HepG2 (cell line): ENCODE results near the gene UBE2Q2. TPM values are rescaled to one million over a fixed set of nuclear protein-coding genes. Genes with fewer than 3 reads are reported as not detected.

Source experiments
- ATAC-seq: fragments of 200-7000 bp; cut with Tn5 transposase; 3 replicates; pipeline ENCODE4 v1.9.1; 2020; ENCODE audit warnings: mild to moderate bottlenecking, moderate library complexity
- BruUV-seq: library from RNA; stranded (reverse); fragments of 400-500 nt; replicated peaks from 2 replicates; lab custom pipeline; 2021; lab: Mats Ljungman, UMichigan
- CTCF ChIA-PET: fragments of 300-600 bp; formaldehyde crosslinking; extraction: SDS; loops from one replicate; lab custom pipeline; 2021; ENCODE audit warnings: low total read pairs, inconsistent platforms, low intra/inter-chr PET ratio; lab: Yijun Ruan, JAX
- POLR2A ChIA-PET: fragments of 350-600 bp; sonication (Branson Sonifier 250); formaldehyde crosslinking; loops from one replicate; lab custom pipeline; 2020; ENCODE audit warnings: antibody characterized with exemption, inconsistent platforms; lab: Yijun Ruan, JAX
- DNase-seq: peaks from one replicate; pipeline ENCODE4 v3.0.0-alpha.2; 2015; ENCODE audit warnings: low spot score
- FAIRE-seq: peaks from 3 replicates; lab custom pipeline; 2011; peaks lifted over from hg19 to GRCh38; lab: Jason Lieb, UNC
- H2AFZ ChIP-seq: one replicate; pipeline ENCODE4 v1.6.1; 2011; ENCODE audit warnings: low read length, inconsistent platforms
- H3K27ac ChIP-seq: fragments of 300-600 bp; 3 replicates; pipeline ENCODE4 v1.8.0; 2011; ENCODE audit warnings: mixed run types, mild to moderate bottlenecking, mixed read lengths, low read length, inconsistent platforms; ENCODE audit not compliant: insufficient read depth; ENCODE audit errors: extremely low read length
- H3K27me3 ChIP-seq, 2 experiments: fragments of 200-600 bp in 1 of 2; 2 replicates in 1 of 2; 3 replicates in 1 of 2; pipeline versions ENCODE4 v1.6.0 to v1.8.0; 2011; ENCODE audit warnings: low read length in 2 of 2, mild to moderate bottlenecking in 2 of 2, moderate library complexity in 2 of 2, inconsistent platforms in 1 of 2; ENCODE audit not compliant: insufficient read depth in 2 of 2, control insufficient read depth in 1 of 2
- H3K36me3 ChIP-seq, 2 experiments: fragments of 200-600 bp in 1 of 2; replicated peaks in 1 of 2; 2 replicates in 1 of 2; 3 replicates in 1 of 2; pipeline versions ENCODE4 v1.5.1 to v1.8.0; 2011; ENCODE audit warnings: low read length in 2 of 2, inconsistent platforms in 1 of 2; ENCODE audit not compliant: insufficient read depth in 2 of 2, control insufficient read depth in 1 of 2
- H3K4me1 ChIP-seq: 2 replicates; pipeline ENCODE4 v1.5.1; 2012; ENCODE audit warnings: low read length, inconsistent platforms; ENCODE audit not compliant: insufficient read depth
- H3K4me2 ChIP-seq: 2 replicates; pipeline ENCODE4 v1.6.0; 2011; ENCODE audit warnings: low read depth, low read length, inconsistent platforms
- H3K4me3 ChIP-seq, 3 experiments: fragments of 200-600 bp in 1 of 3; sonication (generic), shearing (Covaris generic) in 1 of 3; replicated peaks in 1 of 3; 2 replicates each; pipeline ENCODE4 v1.5.1; 2011 to 2016; ENCODE audit warnings: low read length in 3 of 3, inconsistent platforms in 2 of 3, low read depth in 2 of 3, mild to moderate bottlenecking in 2 of 3, control low read depth in 1 of 3, mixed read lengths in 1 of 3; ENCODE audit not compliant: insufficient read depth in 1 of 3
- H3K79me2 ChIP-seq: one replicate; pipeline ENCODE4 v1.6.1; 2011; ENCODE audit warnings: low read length, inconsistent platforms; ENCODE audit not compliant: insufficient read depth
- H3K9ac ChIP-seq: 2 replicates; pipeline ENCODE4 v1.6.0; 2011; ENCODE audit warnings: mild to moderate bottlenecking, low read depth, low read length, inconsistent platforms; ENCODE audit not compliant: insufficient read depth
- H3K9me3 ChIP-seq: 2 replicates; pipeline ENCODE4 v1.5.1; 2012; ENCODE audit warnings: mild to moderate bottlenecking, low read length
- H4K20me1 ChIP-seq: 2 replicates; pipeline ENCODE4 v1.6.0; 2011; ENCODE audit warnings: inconsistent platforms, mild to moderate bottlenecking, low read length, moderate library complexity; ENCODE audit not compliant: insufficient read depth
- AHR ChIP-seq: IDR thresholded peaks from 2 replicates; pipeline ENCODE4 v1.6.1; 2018; ENCODE audit warnings: missing genetic modification reagents, missing compliant biosample characterization
- ARID2 ChIP-seq: sonication (generic); formaldehyde crosslinking; IDR thresholded peaks from 2 replicates; pipeline ENCODE4 v1.8.1; 2022; ENCODE audit warnings: mild to moderate bottlenecking, missing genetic modification reagents, borderline replicate concordance
- HNRNPLL ChIP-seq: fragments of 200-400 bp; formaldehyde crosslinking; IDR thresholded peaks from 2 replicates; pipeline ENCODE4 v1.6.1; 2017; ENCODE audit warnings: mild to moderate bottlenecking, low read depth, low read length; ENCODE audit not compliant: poor library complexity, severe bottlenecking
- HOXA3 ChIP-seq: sonication (generic); formaldehyde crosslinking; IDR thresholded peaks from 2 replicates; pipeline ENCODE4 v1.5.0; 2020; ENCODE audit warnings: missing genetic modification reagents
- HOXA9 ChIP-seq: sonication (generic); formaldehyde crosslinking; IDR thresholded peaks from 2 replicates; pipeline ENCODE4 v1.8.1; 2022; ENCODE audit warnings: missing genetic modification reagents, mild to moderate bottlenecking, moderate library complexity, borderline replicate concordance
- JUNB ChIP-seq: sonication (generic); formaldehyde crosslinking; IDR thresholded peaks from 2 replicates; pipeline ENCODE4 v1.8.0; 2022; ENCODE audit warnings: missing genetic modification reagents, mild to moderate bottlenecking, borderline replicate concordance
- NAIF1 ChIP-seq: sonication (generic); formaldehyde crosslinking; IDR thresholded peaks from 2 replicates; pipeline ENCODE4 v1.5.0; 2020; ENCODE audit warnings: mild to moderate bottlenecking, missing genetic modification reagents, borderline replicate concordance
- ONECUT2 ChIP-seq: sonication (generic); formaldehyde crosslinking; IDR thresholded peaks from 2 replicates; pipeline ENCODE4 v1.4.0; 2020; ENCODE audit warnings: missing genetic modification reagents
- POLR2AphosphoS5 ChIP-seq: IDR thresholded peaks from 2 replicates; pipeline ENCODE4 v1.6.1; 2012; ENCODE audit warnings: low read depth, low read length
- ZNF160 ChIP-seq: sonication (generic); formaldehyde crosslinking; IDR thresholded peaks from 2 replicates; pipeline ENCODE4 v1.8.0; 2022; ENCODE audit warnings: mild to moderate bottlenecking, inconsistent platforms, missing genetic modification reagents
- ZNF547 ChIP-seq: sonication (generic); formaldehyde crosslinking; IDR thresholded peaks from 2 replicates; pipeline ENCODE4 v1.5.1; 2020; ENCODE audit warnings: mild to moderate bottlenecking, missing genetic modification reagents
- ZNF761 ChIP-seq: sonication (generic); formaldehyde crosslinking; conservative IDR thresholded peaks from 2 replicates; pipeline ENCODE4 v1.4.0; 2020; ENCODE audit warnings: mild to moderate bottlenecking, missing genetic modification reagents
- ZNF83 ChIP-seq: sonication (generic); formaldehyde crosslinking; IDR thresholded peaks from 2 replicates; pipeline ENCODE4 v1.4.0; 2020; ENCODE audit warnings: missing genetic modification reagents, mild to moderate bottlenecking, borderline replicate concordance
- WGBS: methylation state at CpG from one replicate; pipeline ENCODE4 v1.1.6; 2017; ENCODE audit warnings: low lambda C conversion rate; 5-methylcytosine and 5-hydroxymethylcytosine counted together
- in situ Hi-C: cut with HindIII; loops from 2 replicates; pipeline ENCODE4 v1.10.0; 2017; ENCODE audit warnings: low pct_unique_long_range_greater_than_20kb; ENCODE audit not compliant: extremely low pct_ligation_motif_present
- intact Hi-C: fragments of 100-400 bp; cut with micrococcal nuclease; formaldehyde crosslinking; loops from one replicate; pipeline ENCODE4 v1.10.0; 2022; ENCODE audit not compliant: unreplicated experiment
- polyA plus RNA-seq, 8 experiments: library from polyadenylated mRNA; depleted of rRNA in 3 of 8; stranded (reverse) in 7 of 8; unstranded in 1 of 8; fragments of >200 nt; fragmentation: Illumina TruSeq in 4 of 8; extraction: Trizol in 4 of 8; gene quantifications; 2 replicates each; pipeline versions ENCODE4 v1.2.1 to v1.2.3, GENCODE V29; 2011 to 2016; ENCODE audit warnings: low read depth in 4 of 8, missing spikeins in 1 of 8, mixed read lengths in 1 of 8; ENCODE audit not compliant: insufficient read depth in 1 of 8
- total RNA-seq, 5 experiments: library from RNA; depleted of rRNA; stranded (reverse); fragments of >200 nt; fragmentation: Illumina TruSeq; extraction: Trizol; gene quantifications; 2 replicates each; pipeline ENCODE4 v1.2.3, GENCODE V29; 2016; ENCODE audit warnings: low read depth in 1 of 5
- TF ChIP-seq, protein P1 (sequence below): sonication (generic); formaldehyde crosslinking; IDR thresholded peaks from 2 replicates; pipeline ENCODE4 v1.9.0; 2021; ENCODE audit warnings: missing genetic modification reagents, mild to moderate bottlenecking, borderline replicate concordance
- TF ChIP-seq, protein P2 (sequence below): sonication (generic); formaldehyde crosslinking; IDR thresholded peaks from one replicate; pipeline ENCODE4 v1.5.1; 2020; ENCODE audit warnings: mild to moderate bottlenecking, missing genetic modification reagents; ENCODE audit errors: not compliant biosample characterization

The UBE2Q2 gene
- total and polyA plus RNA-seq, 2 of the 13 experiments (the other 11 are each of a cell fraction or from before 2014, with no cell fraction given) = 10.6 to 20.4 TPM

DNA sequence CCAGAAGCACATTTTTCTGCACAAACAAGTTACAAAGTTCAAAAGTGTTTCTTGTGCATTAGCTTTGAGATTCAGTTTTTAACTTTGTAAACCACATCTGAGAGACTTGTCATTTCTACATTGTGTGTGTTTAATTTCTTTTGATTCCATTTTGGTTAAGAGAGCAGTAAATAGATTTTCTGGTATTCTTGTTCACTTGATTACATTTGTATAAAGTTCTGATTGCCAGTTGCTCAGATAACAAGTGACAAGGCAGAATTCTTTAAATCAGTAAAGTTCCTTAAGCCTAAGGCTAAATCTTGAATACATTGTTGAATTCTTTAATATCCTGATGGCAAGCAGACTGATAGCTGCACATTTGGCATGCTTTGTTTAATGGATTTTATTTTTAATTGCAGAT is 57.3 kb downstream of the UBE2Q2 start (continued):
- TF ChIP-seq ZNF761 (CRISPR knock-in tag) (no peak), HOXA9 (no peak), ZNF83 (CRISPR knock-in tag) (no peak), ONECUT2 (CRISPR knock-in tag) (no peak), POLR2AphosphoS5 (no peak), ARID2 (CRISPR knock-in tag) (no peak), HNRNPLL (no peak), AHR (no peak), ZNF160 (CRISPR knock-in tag) (no peak), NAIF1 (CRISPR knock-in tag) (no peak), HOXA3 (CRISPR knock-in tag) (no peak), JUNB (CRISPR knock-in tag) (no peak)
- TF ChIP-seq, protein P1, sequence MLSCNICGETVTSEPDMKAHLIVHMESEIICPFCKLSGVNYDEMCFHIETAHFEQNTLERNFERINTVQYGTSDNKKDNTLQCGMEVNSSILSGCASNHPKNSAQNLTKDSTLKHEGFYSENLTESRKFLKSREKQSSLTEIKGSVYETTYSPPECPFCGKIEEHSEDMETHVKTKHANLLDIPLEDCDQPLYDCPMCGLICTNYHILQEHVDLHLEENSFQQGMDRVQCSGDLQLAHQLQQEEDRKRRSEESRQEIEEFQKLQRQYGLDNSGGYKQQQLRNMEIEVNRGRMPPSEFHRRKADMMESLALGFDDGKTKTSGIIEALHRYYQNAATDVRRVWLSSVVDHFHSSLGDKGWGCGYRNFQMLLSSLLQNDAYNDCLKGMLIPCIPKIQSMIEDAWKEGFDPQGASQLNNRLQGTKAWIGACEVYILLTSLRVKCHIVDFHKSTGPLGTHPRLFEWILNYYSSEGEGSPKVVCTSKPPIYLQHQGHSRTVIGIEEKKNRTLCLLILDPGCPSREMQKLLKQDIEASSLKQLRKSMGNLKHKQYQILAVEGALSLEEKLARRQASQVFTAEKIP (CRISPR knock-in tag) = no peak

DNA sequence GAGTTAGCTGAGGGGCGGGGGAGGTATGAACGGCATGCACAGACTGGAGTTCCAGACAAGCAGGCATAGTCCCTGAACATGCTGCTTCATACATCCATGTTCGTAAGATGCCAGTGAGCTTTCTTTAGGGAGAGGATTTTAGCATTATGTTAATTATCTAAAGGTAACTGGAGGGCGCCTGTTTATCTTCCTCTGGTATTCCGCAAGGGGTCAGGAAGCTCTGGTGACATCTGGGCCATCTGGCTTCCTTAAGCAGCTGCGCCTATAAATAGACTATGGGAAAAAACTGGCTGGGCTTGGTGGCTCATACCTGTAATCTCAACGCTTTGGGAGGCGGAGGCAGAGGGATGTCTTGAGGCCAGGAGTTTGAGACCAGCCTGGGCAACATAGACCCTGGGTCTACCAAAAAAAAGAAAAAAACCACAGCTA is 58.9 kb downstream of the UBE2Q2 start:
- peaks cover 1 to 11% of the 10 kb centered on the region in 2 experiments; a peak in 4 of 5 replicates for H3K36me3 ChIP-seq
- H3K27me3 ChIP-seq = no peaks in the 10 kb centered on the region; a peak in 1 of 5 replicates
- peaks cover 34% of the 10 kb centered on the region for H3K4me1 ChIP-seq
- WGBS = 79% methylated on average over 8 of the region's 8 CpGs
- FAIRE-seq = no peak
- CTCF ChIA-PET = no interaction called here
- H3K79me2 ChIP-seq = peaks cover 32% of the 10 kb centered on the region
- no TSS peak for BruUV-seq
- in situ Hi-C loops = no loop called here
- TF ChIP-seq, protein P2, sequence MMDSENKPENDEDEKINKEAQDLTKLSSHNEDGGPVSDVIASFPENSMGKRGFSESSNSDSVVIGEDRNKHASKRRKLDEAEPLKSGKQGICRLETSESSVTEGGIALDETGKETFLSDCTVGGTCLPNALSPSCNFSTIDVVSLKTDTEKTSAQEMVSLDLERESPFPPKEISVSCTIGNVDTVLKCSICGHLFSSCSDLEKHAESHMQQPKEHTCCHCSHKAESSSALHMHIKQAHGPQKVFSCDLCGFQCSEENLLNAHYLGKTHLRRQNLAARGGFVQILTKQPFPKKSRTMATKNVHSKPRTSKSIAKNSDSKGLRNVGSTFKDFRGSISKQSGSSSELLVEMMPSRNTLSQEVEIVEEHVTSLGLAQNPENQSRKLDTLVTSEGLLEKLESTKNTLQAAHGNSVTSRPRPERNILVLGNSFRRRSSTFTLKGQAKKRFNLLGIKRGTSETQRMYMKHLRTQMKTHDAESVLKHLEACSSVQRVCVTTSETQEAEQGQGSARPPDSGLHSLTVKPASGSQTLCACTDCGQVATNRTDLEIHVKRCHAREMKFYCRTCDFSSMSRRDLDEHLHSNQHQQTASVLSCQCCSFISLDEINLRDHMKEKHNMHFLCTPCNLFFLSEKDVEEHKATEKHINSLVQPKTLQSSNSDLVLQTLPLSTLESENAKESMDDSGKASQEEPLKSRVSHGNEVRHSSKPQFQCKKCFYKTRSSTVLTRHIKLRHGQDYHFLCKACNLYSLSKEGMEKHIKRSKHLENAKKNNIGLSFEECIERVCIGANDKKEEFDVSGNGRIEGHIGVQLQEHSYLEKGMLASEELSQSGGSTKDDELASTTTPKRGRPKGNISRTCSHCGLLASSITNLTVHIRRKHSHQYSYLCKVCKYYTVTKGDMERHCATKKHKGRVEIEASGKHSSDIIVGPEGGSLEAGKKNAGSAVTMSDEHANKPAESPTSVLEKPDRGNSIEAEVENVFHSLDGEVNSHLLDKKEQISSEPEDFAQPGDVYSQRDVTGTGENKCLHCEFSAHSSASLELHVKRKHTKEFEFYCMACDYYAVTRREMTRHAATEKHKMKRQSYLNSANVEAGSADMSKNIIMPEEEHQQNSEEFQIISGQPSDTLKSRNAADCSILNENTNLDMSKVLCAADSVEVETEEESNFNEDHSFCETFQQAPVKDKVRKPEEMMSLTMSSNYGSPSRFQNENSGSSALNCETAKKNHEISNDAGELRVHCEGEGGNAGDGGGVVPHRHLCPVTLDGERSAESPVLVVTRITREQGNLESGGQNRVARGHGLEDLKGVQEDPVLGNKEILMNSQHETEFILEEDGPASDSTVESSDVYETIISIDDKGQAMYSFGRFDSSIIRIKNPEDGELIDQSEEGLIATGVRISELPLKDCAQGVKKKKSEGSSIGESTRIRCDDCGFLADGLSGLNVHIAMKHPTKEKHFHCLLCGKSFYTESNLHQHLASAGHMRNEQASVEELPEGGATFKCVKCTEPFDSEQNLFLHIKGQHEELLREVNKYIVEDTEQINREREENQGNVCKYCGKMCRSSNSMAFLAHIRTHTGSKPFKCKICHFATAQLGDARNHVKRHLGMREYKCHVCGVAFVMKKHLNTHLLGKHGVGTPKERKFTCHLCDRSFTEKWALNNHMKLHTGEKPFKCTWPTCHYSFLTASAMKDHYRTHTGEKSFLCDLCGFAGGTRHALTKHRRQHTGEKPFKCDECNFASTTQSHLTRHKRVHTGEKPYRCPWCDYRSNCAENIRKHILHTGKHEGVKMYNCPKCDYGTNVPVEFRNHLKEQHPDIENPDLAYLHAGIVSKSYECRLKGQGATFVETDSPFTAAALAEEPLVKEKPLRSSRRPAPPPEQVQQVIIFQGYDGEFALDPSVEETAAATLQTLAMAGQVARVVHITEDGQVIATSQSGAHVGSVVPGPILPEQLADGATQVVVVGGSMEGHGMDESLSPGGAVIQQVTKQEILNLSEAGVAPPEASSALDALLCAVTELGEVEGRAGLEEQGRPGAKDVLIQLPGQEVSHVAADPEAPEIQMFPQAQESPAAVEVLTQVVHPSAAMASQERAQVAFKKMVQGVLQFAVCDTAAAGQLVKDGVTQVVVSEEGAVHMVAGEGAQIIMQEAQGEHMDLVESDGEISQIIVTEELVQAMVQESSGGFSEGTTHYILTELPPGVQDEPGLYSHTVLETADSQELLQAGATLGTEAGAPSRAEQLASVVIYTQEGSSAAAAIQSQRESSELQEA (CRISPR knock-in tag) = no peak
- no peak for TF ChIP-seq ZNF547 (CRISPR knock-in tag)
- TF ChIP-seq, all 625 proteins: peak for 0
- intact Hi-C loops = loop anchor here (2.0 to 10.0 kb wide), 2 partner anchors 17 to 57 kb away; partner anchors contain the start of gene UBE2Q2
- Histone ChIP-seq H4K20me1 (no peaks in the 10 kb centered on the region; the same call in 1 of the 2 replicates), H3K4me3 (no peak overlapping the region), H3K27ac (no peak overlapping the region), H2AFZ (no peak overlapping the region), H3K9ac (no peak overlapping the region), H3K9me3 (no peaks in the 10 kb centered on the region), H3K4me2 (no peak overlapping the region)
- ATAC-seq (no peak), DNase-seq (no peak)
- POLR2A ChIA-PET = no interaction called here
